ENCODE measurements around the gene TRMT11. TPM values are rescaled to one million over a fixed set of nuclear protein-coding genes. Genes with fewer than 3 reads are reported as not detected.

TRMT11 gene
- total and polyA plus RNA-seq, 2 of the 13 experiments (the other 11 are each of a cell fraction or from before 2014, with no cell fraction given): 42.2 to 81.9 TPM

GRCh38 chr6:125945378-125946141, 40.8 kb upstream of the TRMT11 start (continued):
- TF ChIP-seq, protein P1, sequence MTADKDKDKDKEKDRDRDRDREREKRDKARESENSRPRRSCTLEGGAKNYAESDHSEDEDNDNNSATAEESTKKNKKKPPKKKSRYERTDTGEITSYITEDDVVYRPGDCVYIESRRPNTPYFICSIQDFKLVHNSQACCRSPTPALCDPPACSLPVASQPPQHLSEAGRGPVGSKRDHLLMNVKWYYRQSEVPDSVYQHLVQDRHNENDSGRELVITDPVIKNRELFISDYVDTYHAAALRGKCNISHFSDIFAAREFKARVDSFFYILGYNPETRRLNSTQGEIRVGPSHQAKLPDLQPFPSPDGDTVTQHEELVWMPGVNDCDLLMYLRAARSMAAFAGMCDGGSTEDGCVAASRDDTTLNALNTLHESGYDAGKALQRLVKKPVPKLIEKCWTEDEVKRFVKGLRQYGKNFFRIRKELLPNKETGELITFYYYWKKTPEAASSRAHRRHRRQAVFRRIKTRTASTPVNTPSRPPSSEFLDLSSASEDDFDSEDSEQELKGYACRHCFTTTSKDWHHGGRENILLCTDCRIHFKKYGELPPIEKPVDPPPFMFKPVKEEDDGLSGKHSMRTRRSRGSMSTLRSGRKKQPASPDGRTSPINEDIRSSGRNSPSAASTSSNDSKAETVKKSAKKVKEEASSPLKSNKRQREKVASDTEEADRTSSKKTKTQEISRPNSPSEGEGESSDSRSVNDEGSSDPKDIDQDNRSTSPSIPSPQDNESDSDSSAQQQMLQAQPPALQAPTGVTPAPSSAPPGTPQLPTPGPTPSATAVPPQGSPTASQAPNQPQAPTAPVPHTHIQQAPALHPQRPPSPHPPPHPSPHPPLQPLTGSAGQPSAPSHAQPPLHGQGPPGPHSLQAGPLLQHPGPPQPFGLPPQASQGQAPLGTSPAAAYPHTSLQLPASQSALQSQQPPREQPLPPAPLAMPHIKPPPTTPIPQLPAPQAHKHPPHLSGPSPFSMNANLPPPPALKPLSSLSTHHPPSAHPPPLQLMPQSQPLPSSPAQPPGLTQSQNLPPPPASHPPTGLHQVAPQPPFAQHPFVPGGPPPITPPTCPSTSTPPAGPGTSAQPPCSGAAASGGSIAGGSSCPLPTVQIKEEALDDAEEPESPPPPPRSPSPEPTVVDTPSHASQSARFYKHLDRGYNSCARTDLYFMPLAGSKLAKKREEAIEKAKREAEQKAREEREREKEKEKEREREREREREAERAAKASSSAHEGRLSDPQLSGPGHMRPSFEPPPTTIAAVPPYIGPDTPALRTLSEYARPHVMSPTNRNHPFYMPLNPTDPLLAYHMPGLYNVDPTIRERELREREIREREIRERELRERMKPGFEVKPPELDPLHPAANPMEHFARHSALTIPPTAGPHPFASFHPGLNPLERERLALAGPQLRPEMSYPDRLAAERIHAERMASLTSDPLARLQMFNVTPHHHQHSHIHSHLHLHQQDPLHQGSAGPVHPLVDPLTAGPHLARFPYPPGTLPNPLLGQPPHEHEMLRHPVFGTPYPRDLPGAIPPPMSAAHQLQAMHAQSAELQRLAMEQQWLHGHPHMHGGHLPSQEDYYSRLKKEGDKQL (CRISPR knock-in tag; IDR thresholded peaks at IDR 0.05; ENCODE audit: low read depth): 0 out of 2 replicates have a peak, but pooled peaks have one; percentile 16
- TF ChIP-seq ZNF263 (CRISPR knock-in tag; IDR thresholded peaks at IDR 0.05) (no peak), YEATS2 (CRISPR knock-in tag; IDR thresholded peaks at IDR 0.05; ENCODE audit: borderline replicate concordance) (no peak), ZBTB7B (CRISPR knock-in tag; IDR thresholded peaks at IDR 0.05) (no peak), SRF (IDR thresholded peaks at IDR 0.05; ENCODE audit: low read depth, low read length) (no peak), HNRNPLL (IDR thresholded peaks at IDR 0.05; ENCODE audit: low read depth, low read length, poor library complexity, severe bottlenecking) (no peak), CHD4 (IDR thresholded peaks at IDR 0.05; ENCODE audit: borderline replicate concordance, low read length) (peak; percentile 86; the same call in 1 of the 2 replicates), ZNF3 (CRISPR knock-in tag; IDR thresholded peaks at IDR 0.05) (no peak), IRX3 (CRISPR knock-in tag; IDR thresholded peaks at IDR 0.05; ENCODE audit: borderline replicate concordance, low read depth) (no peak)
- TF ChIP-seq, protein P2, sequence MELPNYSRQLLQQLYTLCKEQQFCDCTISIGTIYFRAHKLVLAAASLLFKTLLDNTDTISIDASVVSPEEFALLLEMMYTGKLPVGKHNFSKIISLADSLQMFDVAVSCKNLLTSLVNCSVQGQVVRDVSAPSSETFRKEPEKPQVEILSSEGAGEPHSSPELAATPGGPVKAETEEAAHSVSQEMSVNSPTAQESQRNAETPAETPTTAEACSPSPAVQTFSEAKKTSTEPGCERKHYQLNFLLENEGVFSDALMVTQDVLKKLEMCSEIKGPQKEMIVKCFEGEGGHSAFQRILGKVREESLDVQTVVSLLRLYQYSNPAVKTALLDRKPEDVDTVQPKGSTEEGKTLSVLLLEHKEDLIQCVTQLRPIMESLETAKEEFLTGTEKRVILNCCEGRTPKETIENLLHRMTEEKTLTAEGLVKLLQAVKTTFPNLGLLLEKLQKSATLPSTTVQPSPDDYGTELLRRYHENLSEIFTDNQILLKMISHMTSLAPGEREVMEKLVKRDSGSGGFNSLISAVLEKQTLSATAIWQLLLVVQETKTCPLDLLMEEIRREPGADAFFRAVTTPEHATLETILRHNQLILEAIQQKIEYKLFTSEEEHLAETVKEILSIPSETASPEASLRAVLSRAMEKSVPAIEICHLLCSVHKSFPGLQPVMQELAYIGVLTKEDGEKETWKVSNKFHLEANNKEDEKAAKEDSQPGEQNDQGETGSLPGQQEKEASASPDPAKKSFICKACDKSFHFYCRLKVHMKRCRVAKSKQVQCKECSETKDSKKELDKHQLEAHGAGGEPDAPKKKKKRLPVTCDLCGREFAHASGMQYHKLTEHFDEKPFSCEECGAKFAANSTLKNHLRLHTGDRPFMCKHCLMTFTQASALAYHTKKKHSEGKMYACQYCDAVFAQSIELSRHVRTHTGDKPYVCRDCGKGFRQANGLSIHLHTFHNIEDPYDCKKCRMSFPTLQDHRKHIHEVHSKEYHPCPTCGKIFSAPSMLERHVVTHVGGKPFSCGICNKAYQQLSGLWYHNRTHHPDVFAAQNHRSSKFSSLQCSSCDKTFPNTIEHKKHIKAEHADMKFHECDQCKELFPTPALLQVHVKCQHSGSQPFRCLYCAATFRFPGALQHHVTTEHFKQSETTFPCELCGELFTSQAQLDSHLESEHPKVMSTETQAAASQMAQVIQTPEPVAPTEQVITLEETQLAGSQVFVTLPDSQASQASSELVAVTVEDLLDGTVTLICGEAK (IDR thresholded peaks at IDR 0.05): no peak
- TF ChIP-seq, protein P2 (CRISPR knock-in tag; IDR thresholded peaks at IDR 0.05): no peak
- TF ChIP-seq, protein P3, sequence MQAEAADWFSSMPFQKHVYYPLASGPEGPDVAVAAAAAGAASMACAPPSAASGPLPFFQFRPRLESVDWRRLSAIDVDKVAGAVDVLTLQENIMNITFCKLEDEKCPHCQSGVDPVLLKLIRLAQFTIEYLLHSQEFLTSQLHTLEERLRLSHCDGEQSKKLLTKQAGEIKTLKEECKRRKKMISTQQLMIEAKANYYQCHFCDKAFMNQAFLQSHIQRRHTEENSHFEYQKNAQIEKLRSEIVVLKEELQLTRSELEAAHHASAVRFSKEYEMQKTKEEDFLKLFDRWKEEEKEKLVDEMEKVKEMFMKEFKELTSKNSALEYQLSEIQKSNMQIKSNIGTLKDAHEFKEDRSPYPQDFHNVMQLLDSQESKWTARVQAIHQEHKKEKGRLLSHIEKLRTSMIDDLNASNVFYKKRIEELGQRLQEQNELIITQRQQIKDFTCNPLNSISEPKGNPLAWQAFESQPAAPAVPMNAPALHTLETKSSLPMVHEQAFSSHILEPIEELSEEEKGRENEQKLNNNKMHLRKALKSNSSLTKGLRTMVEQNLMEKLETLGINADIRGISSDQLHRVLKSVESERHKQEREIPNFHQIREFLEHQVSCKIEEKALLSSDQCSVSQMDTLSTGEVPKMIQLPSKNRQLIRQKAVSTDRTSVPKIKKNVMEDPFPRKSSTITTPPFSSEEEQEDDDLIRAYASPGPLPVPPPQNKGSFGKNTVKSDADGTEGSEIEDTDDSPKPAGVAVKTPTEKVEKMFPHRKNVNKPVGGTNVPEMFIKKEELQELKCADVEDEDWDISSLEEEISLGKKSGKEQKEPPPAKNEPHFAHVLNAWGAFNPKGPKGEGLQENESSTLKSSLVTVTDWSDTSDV (CRISPR knock-in tag; IDR thresholded peaks at IDR 0.05): no peak

Measured in HepG2 (cell line).